OCI-LY3 (cell line): ENCODE results near the gene NLGN2.
"Not testable (repeated sequence)": the region's sequence is repeated elsewhere in the genome, so short reads cannot be mapped to it uniquely, and the experiment has no call there.

ENCODE experiments used
- H2AFZ ChIP-seq: fragments of 200-600, 300-600 bp; shearing (Covaris generic); 2 replicates; pipeline ENCODE4 v1.6.0; 2014; ENCODE audit warnings: antibody characterized with exemption, low read depth, low read length
- H3K27ac ChIP-seq: fragments of 200-600, 300-600 bp; sonication (generic); 2 replicates; pipeline ENCODE4 v1.5.1; 2014; ENCODE audit warnings: mild to moderate bottlenecking, low read length, moderate library complexity, mixed read lengths
- H3K27me3 ChIP-seq: fragments of 200-600, 300-600 bp; sonication (generic); 2 replicates; pipeline ENCODE4 v1.6.1; 2014; ENCODE audit warnings: low read depth, low read length, mixed read lengths
- H3K36me3 ChIP-seq: fragments of 200-600, 300-600 bp; sonication (generic); replicated peaks from 2 replicates; pipeline ENCODE3; 2014; ENCODE audit warnings: low read depth, low read length, mixed read lengths
- H3K4me1 ChIP-seq: fragments of 300-600, 200-600 bp; sonication (generic); 2 replicates; pipeline ENCODE4 v1.6.1; 2014; ENCODE audit warnings: low read length, mixed read lengths
- H3K4me2 ChIP-seq: fragments of 200-600, 300-600 bp; sonication (generic); 2 replicates; pipeline ENCODE4 v1.6.1; 2014; ENCODE audit warnings: low read length, mixed read lengths
- H3K4me3 ChIP-seq: fragments of 300-600, 200-600 bp; sonication (generic); 2 replicates; pipeline ENCODE4 v1.5.1; 2014; ENCODE audit warnings: antibody characterized with exemption, mild to moderate bottlenecking, low read length, moderate library complexity
- H3K79me2 ChIP-seq: fragments of 300-600, 200-600 bp; shearing (Covaris generic); 2 replicates; pipeline ENCODE4 v1.6.1; 2014; ENCODE audit warnings: mild to moderate bottlenecking, low read length, mixed read lengths
- H3K9ac ChIP-seq: fragments of 300-600, 200-600 bp; shearing (Covaris generic); 2 replicates; pipeline ENCODE4 v1.6.0; 2014; ENCODE audit warnings: mild to moderate bottlenecking, low read length, moderate library complexity
- H3K9me3 ChIP-seq: fragments of 200-600, 300-600 bp; shearing (Covaris generic); 2 replicates; pipeline ENCODE4 v1.6.1; 2014; ENCODE audit warnings: low read length, mixed read lengths; ENCODE audit not compliant: insufficient read depth
- H4K20me1 ChIP-seq: fragments of 200-600, 300-600 bp; sonication (generic); 2 replicates; pipeline ENCODE4 v1.6.1; 2016; ENCODE audit warnings: low read length, mixed read lengths; ENCODE audit not compliant: insufficient read depth
- CTCF ChIP-seq: fragments of 200-600, 300-600 bp; sonication (generic); IDR thresholded peaks from 2 replicates; pipeline ENCODE4 v1.5.1; 2014; ENCODE audit warnings: antibody characterized with exemption, low read length, low read depth
- EZH2phosphoT487 ChIP-seq: fragments of 200-600 bp; shearing (Covaris generic); IDR thresholded peaks from 2 replicates; pipeline ENCODE4 v1.6.1; 2018; ENCODE audit warnings: antibody characterized with exemption, mixed run types, low read depth

NLGN2 gene

GRCh38 chr17:7367083-7367482 lies 40.6 kb upstream of the NLGN2 start:
- Histone ChIP-seq H2AFZ (no peak overlapping the region), H3K9me3 (no peaks in the 10 kb centered on the region), H4K20me1 (no peaks in the 10 kb centered on the region), H3K9ac (no peak overlapping the region), H3K27ac (no peak overlapping the region), H3K4me1 (no peaks in the 10 kb centered on the region), H3K27me3 (peaks cover 6% of the 10 kb centered on the region; the same call in 1 of the 2 replicates), H3K4me3 (no peak overlapping the region), H3K36me3 (no peaks in the 10 kb centered on the region), H3K4me2 (no peak overlapping the region), H3K79me2 (no peaks in the 10 kb centered on the region)
- TF ChIP-seq CTCF (no peak), EZH2phosphoT487 (no peak)

GRCh38 chr17:7367918-7368598 lies 39.6 kb upstream of the NLGN2 start:
- TF ChIP-seq EZH2phosphoT487 (no peak), CTCF (no peak)
- Histone ChIP-seq H3K79me2 (no peaks in the 10 kb centered on the region), H4K20me1 (no peaks in the 10 kb centered on the region), H3K9me3 (no peaks in the 10 kb centered on the region), H3K27ac (no peak overlapping the region), H2AFZ (no peak overlapping the region), H3K27me3 (peaks cover 6% of the 10 kb centered on the region; the same call in 1 of the 2 replicates), H3K9ac (no peak overlapping the region), H3K4me2 (no peak overlapping the region), H3K4me1 (no peaks in the 10 kb centered on the region), H3K4me3 (no peak overlapping the region), H3K36me3 (no peaks in the 10 kb centered on the region)

GRCh38 chr17:7368599-7368994 lies 39.0 kb upstream of the NLGN2 start:
- H3K4me2 ChIP-seq, H4K20me1 ChIP-seq, H3K79me2 ChIP-seq, H3K9me3 ChIP-seq, H2AFZ ChIP-seq, H3K36me3 ChIP-seq, H3K27me3 ChIP-seq, H3K27ac ChIP-seq, H3K4me3 ChIP-seq, H3K4me1 ChIP-seq, H3K9ac ChIP-seq: not testable (repeated sequence)

GRCh38 chr17:7369825-7370224 lies 37.8 kb upstream of the NLGN2 start:
- Histone ChIP-seq H2AFZ (no peak overlapping the region), H3K4me3 (no peak overlapping the region), H3K9ac (no peak overlapping the region), H3K4me1 (no peaks in the 10 kb centered on the region), H3K36me3 (no peaks in the 10 kb centered on the region), H3K79me2 (no peaks in the 10 kb centered on the region), H3K9me3 (no peaks in the 10 kb centered on the region), H3K27me3 (peaks cover 6% of the 10 kb centered on the region; the same call in 1 of the 2 replicates), H4K20me1 (no peaks in the 10 kb centered on the region), H3K27ac (no peak overlapping the region), H3K4me2 (no peak overlapping the region)
- TF ChIP-seq EZH2phosphoT487 = no peak
- no peak for TF ChIP-seq CTCF
